ENCODE data around the gene PPP1R14D.

- TF ChIP-seq, protein P1, sequence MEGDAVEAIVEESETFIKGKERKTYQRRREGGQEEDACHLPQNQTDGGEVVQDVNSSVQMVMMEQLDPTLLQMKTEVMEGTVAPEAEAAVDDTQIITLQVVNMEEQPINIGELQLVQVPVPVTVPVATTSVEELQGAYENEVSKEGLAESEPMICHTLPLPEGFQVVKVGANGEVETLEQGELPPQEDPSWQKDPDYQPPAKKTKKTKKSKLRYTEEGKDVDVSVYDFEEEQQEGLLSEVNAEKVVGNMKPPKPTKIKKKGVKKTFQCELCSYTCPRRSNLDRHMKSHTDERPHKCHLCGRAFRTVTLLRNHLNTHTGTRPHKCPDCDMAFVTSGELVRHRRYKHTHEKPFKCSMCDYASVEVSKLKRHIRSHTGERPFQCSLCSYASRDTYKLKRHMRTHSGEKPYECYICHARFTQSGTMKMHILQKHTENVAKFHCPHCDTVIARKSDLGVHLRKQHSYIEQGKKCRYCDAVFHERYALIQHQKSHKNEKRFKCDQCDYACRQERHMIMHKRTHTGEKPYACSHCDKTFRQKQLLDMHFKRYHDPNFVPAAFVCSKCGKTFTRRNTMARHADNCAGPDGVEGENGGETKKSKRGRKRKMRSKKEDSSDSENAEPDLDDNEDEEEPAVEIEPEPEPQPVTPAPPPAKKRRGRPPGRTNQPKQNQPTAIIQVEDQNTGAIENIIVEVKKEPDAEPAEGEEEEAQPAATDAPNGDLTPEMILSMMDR (IDR thresholded peaks at IDR 0.05): no peak
- no peak for TF ChIP-seq POLR2AphosphoS5 (IDR thresholded peaks at IDR 0.05; ENCODE audit: low read depth, low read length)
Observed at GRCh38 chr15:40826423-40827075, 2.0 kb downstream of the PPP1R14D start.
